ENCODE results near the gene DNAH14.

- TF ChIP-seq CTCF (IDR thresholded peaks at IDR 0.05; ENCODE audit: poor library complexity, severe bottlenecking), result no peak
- TF ChIP-seq EZH2 (IDR thresholded peaks at IDR 0.05; ENCODE audit: borderline replicate concordance, insufficient read depth, low read length, poor library complexity, severe bottlenecking), result no peak
- TF ChIP-seq SMC3 (conservative IDR thresholded peaks at IDR 0.05; ENCODE audit: poor library complexity), result no peak
- no peak for TF ChIP-seq POLR2AphosphoS5 (IDR thresholded peaks at IDR 0.05)
- TF ChIP-seq EP300 (conservative IDR thresholded peaks at IDR 0.05; ENCODE audit: poor library complexity, severe bottlenecking), result no peak
Observed at GRCh38 chr1:224996266-224996665, 66.8 kb downstream of the DNAH14 start.
